Activated CD4-positive, alpha-beta T cell treated with anti-CD3 and anti-CD28 coated beads, Interleukin-2, amount 50 U/mL, for 1 hour (primary cell): ENCODE results near the gene SYT4.
"Not testable (repeated sequence)": the region's sequence is repeated elsewhere in the genome, so short reads cannot be mapped to it uniquely, and the experiment has no call there.

ENCODE experiments used
- DNase-seq: peaks from one replicate; pipeline ENCODE4 v3.0.0-alpha.2; 2020

SYT4 gene

GRCh38 chr18:43277164-43277600 lies at the start of gene SYT4:
Gene SYT4, minus strand, starts transcription at chr18:43277490. Its CDS starts 209 bp downstream, at chr18:43277281.
- DNase-seq: no peak

GRCh38 chr18:43322132-43322531 lies 44.8 kb upstream of the SYT4 start:
- no peak for DNase-seq

- DNase-seq: no peak
These were observed 37.7 kb upstream of the SYT4 start for GRCh38 chr18:43314941-43315340.

GRCh38 chr18:43312891-43313290 lies 35.6 kb upstream of the SYT4 start:
- no peak for DNase-seq

- DNase-seq: no peak
These were observed 32.9 kb upstream of the SYT4 start for GRCh38 chr18:43310239-43310638.

- DNase-seq: no peak
These were observed 26.1 kb upstream of the SYT4 start for GRCh38 chr18:43303376-43303775.

- not testable (repeated sequence) for DNase-seq
These were observed 8.9 kb upstream of the SYT4 start for GRCh38 chr18:43286187-43286586.

- no peak for DNase-seq
These were observed 6.0 kb upstream of the SYT4 start for GRCh38 chr18:43283299-43283698.

- DNase-seq: no peak
These were observed 1.9 kb upstream of the SYT4 start for GRCh38 chr18:43279015-43279744.

GRCh38 chr18:43278355-43278754 lies 1.1 kb upstream of the SYT4 start:
- no peak for DNase-seq

GRCh38 chr18:43276491-43276890 lies 799 bp downstream of the SYT4 start:
- no peak for DNase-seq

GRCh38 chr18:43275546-43275945 lies 1.7 kb downstream of the SYT4 start:
- DNase-seq: no peak

GRCh38 chr18:43274526-43274925 lies 2.8 kb downstream of the SYT4 start:
- no peak for DNase-seq

- no peak for DNase-seq
These were observed 5.5 kb downstream of the SYT4 start for GRCh38 chr18:43271593-43272432.

GRCh38 chr18:43267818-43268217 lies 9.5 kb downstream of the SYT4 start:
- DNase-seq: no peak

- no peak for DNase-seq
These were observed 11.8 kb downstream of the SYT4 start for GRCh38 chr18:43265465-43265864.

GRCh38 chr18:43248610-43249249 lies 28.6 kb downstream of the SYT4 start:
- no peak for DNase-seq

- no peak for DNase-seq
These were observed 29.3 kb downstream of the SYT4 start for GRCh38 chr18:43247944-43248343.

- DNase-seq: no peak
These were observed 38.9 kb downstream of the SYT4 start for GRCh38 chr18:43238429-43238828.

GRCh38 chr18:43236921-43237320 lies 40.4 kb downstream of the SYT4 start:
- DNase-seq: no peak

GRCh38 chr18:43234889-43235288 lies 42.4 kb downstream of the SYT4 start:
- no peak for DNase-seq

- DNase-seq: no peak
These were observed 54.8 kb downstream of the SYT4 start for GRCh38 chr18:43222501-43222900.

GRCh38 chr18:43220691-43221090 lies 56.6 kb downstream of the SYT4 start:
- DNase-seq: no peak
